ENCODE measurements around the gene IFT80.

- TF ChIP-seq GATA2 (IDR thresholded peaks at IDR 0.05; ENCODE audit: low read depth, low read length) (no peak), GATA3 (IDR thresholded peaks at IDR 0.05; ENCODE audit: low read depth, low read length) (no peak)
Measured at GRCh38 chr3:160427832-160428424, 28.9 kb upstream of the IFT80 start.
